ENCODE data around the gene BRWD1. TPM values are rescaled to one million over a fixed set of nuclear protein-coding genes. Genes with fewer than 3 reads are reported as not detected.

Gene BRWD1
- total and polyA plus RNA-seq, 2 of the 8 experiments (the other 6 are each of a cell fraction or from before 2014, with no cell fraction given), result 9.3 to 45.2 TPM

GRCh38 chr21:39346671-39347331 is 33.4 kb upstream of the BRWD1 start:
- Histone ChIP-seq H3K14ac (ENCODE audit: insufficient read length) (no peak overlapping the region), H2BK20ac (ENCODE audit: low read length) (no peak overlapping the region), H2BK5ac (ENCODE audit: low read depth, low read length) (no peak overlapping the region), H3K36me3 (ENCODE audit: control insufficient read depth in 2 of 4, insufficient read depth in 4 of 4, low read length in 3 of 4) (peaks cover 20 to 57% (median 35%) of the 10 kb centered on the region in 4 experiments), H2BK120ac (replicated peaks; ENCODE audit: low read depth, low read length) (no peak overlapping the region), H4K5ac (ENCODE audit: insufficient read length, low read depth, low read length) (no peak overlapping the region), H3K27me3 (replicated peaks in 1 of 4; ENCODE audit: control insufficient read depth in 3 of 4, extremely low read depth in 1 of 4, insufficient read depth in 3 of 4, low read length in 3 of 4) (no peaks in the 10 kb centered on the region), H2AFZ (ENCODE audit: low read length) (no peak overlapping the region), H3K23me2 (ENCODE audit: low read depth, low read length) (peaks cover 3% of the 10 kb centered on the region), H2BK12ac (ENCODE audit: low read depth, low read length) (no peak overlapping the region), H4K91ac (replicated peaks; ENCODE audit: insufficient read length, low read length) (no peak overlapping the region), H4K8ac (ENCODE audit: extremely low read depth, insufficient read depth, low read length) (no peak overlapping the region), H3K18ac (ENCODE audit: extremely low read depth, low read length) (no peak overlapping the region), H3K56ac (replicated peaks; ENCODE audit: insufficient read length, low read depth, low read length) (no peak overlapping the region), H3K23ac (ENCODE audit: insufficient read length) (no peak overlapping the region), H2AK5ac (ENCODE audit: low read depth, low read length) (no peak overlapping the region), H3K4me3 (ENCODE audit: extremely low read depth in 1 of 4, insufficient read depth in 2 of 4, low read depth in 3 of 4, low read length in 4 of 4) (peak overlapping the region; percentile 17 to 100 (median 50); a peak in 5 of 8 replicates), H3K4me2 (ENCODE audit: insufficient read depth in 1 of 2, low read depth in 2 of 2, low read length in 2 of 2) (peak overlapping the region; percentile 79 to 96), H3K27ac (ENCODE audit: low read depth, low read length) (no peak overlapping the region), H4K20me1 (replicated peaks in 1 of 2; ENCODE audit: control insufficient read depth in 1 of 2, insufficient read depth in 2 of 2, low read length in 2 of 2) (peaks cover 8 to 12% of the 10 kb centered on the region in 2 experiments), H3K4ac (replicated peaks; ENCODE audit: insufficient read length, low read depth, low read length) (no peak overlapping the region), H2BK15ac (ENCODE audit: low read length) (no peak overlapping the region), H3K79me2 (ENCODE audit: control insufficient read depth in 1 of 2, insufficient read depth in 2 of 2, low read length in 2 of 2) (peaks cover 10 to 35% of the 10 kb centered on the region in 2 experiments), H3K9ac (replicated peaks in 1 of 4; ENCODE audit: extremely low read depth in 1 of 4, low read depth in 3 of 4, low read length in 3 of 4) (peak overlapping the region in 3 of 4 experiments; percentile 9 to 41 (median 24); a peak in 3 of 7 replicates), H3K4me1 (replicated peaks in 1 of 4; ENCODE audit: control insufficient read depth in 3 of 4, insufficient read depth in 4 of 4, low read length in 3 of 4) (peaks cover 3 to 15% (median 9%) of the 10 kb centered on the region in 4 experiments; a peak in 6 of 7 replicates), H3K9me3 (ENCODE audit: insufficient read depth in 2 of 2, low read depth in 1 of 2, low read length in 1 of 2) (no peaks in the 10 kb centered on the region), H3K79me1 (ENCODE audit: low read depth, low read length) (no peaks in the 10 kb centered on the region; the same call in 1 of the 2 replicates)
- ChIA-PET CTCF (ENCODE audit: partially characterized antibody) (interaction anchor here (1.1 to 2.1 kb wide), 2 partner anchors 33 to 94 kb away, joined by 3 to 8 read pairs; no protein-coding TSS in a partner anchor), POLR2A (ENCODE audit: partially characterized antibody) (interaction anchor here (0.8 to 5.2 kb wide), 18 partner anchors 9 to 165 kb away, joined by 3 to 89 read pairs (median 5); partner anchors contain the start of gene BRWD1)
- no peak for FAIRE-seq
- no peak for DNase-seq (ENCODE audit: low read depth in 1 of 2, low spot score in 2 of 2)
- 85% methylated on average over 7 of the region's 7 CpGs; no CpG with 5 or more reads in 1 of the 2 experiments for WGBS, 2 experiments (ENCODE audit: extremely low coverage in 1 of 2, insufficient coverage in 1 of 2, insufficient read length in 1 of 2, insufficient replicate concordance in 2 of 2, low coverage in 1 of 2, low lambda C conversion rate in 2 of 2, missing lambda C conversion rate in 1 of 2)
- TF ChIP-seq CBX8 (IDR thresholded peaks at IDR 0.05; ENCODE audit: borderline replicate concordance, low read depth, low read length) (no peak), SIN3A (conservative IDR thresholded peaks at IDR 0.05 in 1 of 2, IDR thresholded peaks at IDR 0.05 in 1 of 2; ENCODE audit: low read depth in 1 of 2, low read length in 2 of 2) (no peak), YY1 (IDR thresholded peaks at IDR 0.05; ENCODE audit: low read depth, low read length) (no peak), SP2 (IDR thresholded peaks at IDR 0.05; ENCODE audit: low read length) (no peak), TBP (IDR thresholded peaks at IDR 0.05; ENCODE audit: low read depth, low read length) (no peak), SUZ12 (IDR thresholded peaks at IDR 0.05; ENCODE audit: low read length) (no peak), SIX5 (IDR thresholded peaks at IDR 0.05; ENCODE audit: low read depth, low read length) (no peak), SIRT6 (IDR thresholded peaks at IDR 0.05; ENCODE audit: low read length) (no peak), POU5F1 (IDR thresholded peaks at IDR 0.05; ENCODE audit: low read depth, low read length) (no peak), ATF2 (IDR thresholded peaks at IDR 0.05; ENCODE audit: low read length) (no peak), JUND (IDR thresholded peaks at IDR 0.05; ENCODE audit: low read length) (no peak), NRF1 (IDR thresholded peaks at IDR 0.05; ENCODE audit: low read depth, low read length) (no peak)

Data from H1 (cell line).